B cell (primary cell): ENCODE data around the gene TNFAIP2. TPM values are rescaled to one million over a fixed set of nuclear protein-coding genes. Genes with fewer than 3 reads are reported as not detected.

Source experiments
- ATAC-seq: fragments of 200-7000 bp; cut with Tn5 transposase; one replicate; pipeline ENCODE4 v1.10.0; 2021; ENCODE audit warnings: low read depth, mild to moderate bottlenecking, moderate number of reproducible peaks, moderate library complexity
- CTCF ChIA-PET: fragments of 350-600 bp; sonication (Branson Sonifier 250); formaldehyde crosslinking; loops from one replicate; lab custom pipeline; 2021; ENCODE audit warnings: antibody characterized with exemption, inconsistent platforms; lab: Charles Lee
- POLR2A ChIA-PET: fragments of 350-600 bp; sonication (Branson Sonifier 250); formaldehyde crosslinking; loops from one replicate; lab custom pipeline; 2021; ENCODE audit warnings: antibody characterized with exemption; lab: Charles Lee
- DNase-seq: peaks from one replicate; pipeline ENCODE4 v3.0.0; 2013
- H2AFZ ChIP-seq: 2 replicates; pipeline ENCODE4 v1.6.1; 2012; ENCODE audit warnings: mild to moderate bottlenecking, low read depth, low read length; ENCODE audit not compliant: insufficient read depth, poor library complexity, severe bottlenecking
- H3K27ac ChIP-seq, 2 donors: 1 replicate in 1 of 2; 2 replicates in 1 of 2; pipeline ENCODE4 v1.5.1; 2012 to 2013; ENCODE audit warnings: low read length in 2 of 2, mild to moderate bottlenecking in 2 of 2, moderate library complexity in 1 of 2
- H3K27me3 ChIP-seq, 4 experiments: fragments of 200-600 bp in 1 of 4; sonication (generic) in 1 of 4; replicated peaks in 1 of 4; 1 replicate in 2 of 4; 2 replicates in 2 of 4; pipeline versions ENCODE4 v1.6.1 to v1.7.0; 2013 to 2016; ENCODE audit warnings: low read length in 3 of 4, mild to moderate bottlenecking in 2 of 4, mixed read lengths in 1 of 4, moderate library complexity in 1 of 4; ENCODE audit not compliant: insufficient read depth in 4 of 4, control insufficient read depth in 3 of 4; ENCODE audit errors: control extremely low read depth in 1 of 4
- H3K36me3 ChIP-seq, 2 experiments: replicated peaks in 1 of 2; 1 replicate in 1 of 2; 2 replicates in 1 of 2; pipeline versions ENCODE4 v1.6.1 to v1.7.1; 2013; ENCODE audit warnings: low read length in 1 of 2; ENCODE audit not compliant: insufficient read depth in 2 of 2, control insufficient read depth in 1 of 2; ENCODE audit errors: control extremely low read depth in 1 of 2, extremely low read depth in 1 of 2
- H3K4me1 ChIP-seq, 2 donors: fragments of 200-600 bp in 1 of 2; sonication (generic) in 1 of 2; 1 replicate in 1 of 2; 2 replicates in 1 of 2; pipeline versions ENCODE4 v1.5.1 to v1.6.1; 2013 to 2017; ENCODE audit warnings: low read length in 2 of 2; ENCODE audit not compliant: control insufficient read depth in 2 of 2, insufficient read depth in 2 of 2
- H3K4me2 ChIP-seq: replicated peaks from 2 replicates; pipeline ENCODE3; 2012; ENCODE audit warnings: mild to moderate bottlenecking, low read depth, low read length; ENCODE audit not compliant: poor library complexity, severe bottlenecking
- H3K4me3 ChIP-seq, 5 experiments: fragments of 200-600 bp in 1 of 5; sonication (generic) in 1 of 5; 1 replicate in 3 of 5; 2 replicates in 2 of 5; pipeline versions ENCODE4 v1.5.1 to v1.7.0; 2011 to 2016; ENCODE audit warnings: low read length in 4 of 5, mild to moderate bottlenecking in 4 of 5, low read depth in 2 of 5, control low read depth in 1 of 5, moderate library complexity in 1 of 5; ENCODE audit not compliant: insufficient read depth in 1 of 5; ENCODE audit errors: control extremely low read depth in 1 of 5, extremely low read depth in 1 of 5
- H3K79me2 ChIP-seq: fragments of 200-600 bp; sonication (generic); one replicate; pipeline ENCODE4 v1.6.0; 2016; ENCODE audit warnings: low read length; ENCODE audit not compliant: control insufficient read depth, insufficient read depth
- H3K9ac ChIP-seq: fragments of 200-600 bp; sonication (generic); 2 replicates; pipeline ENCODE4 v1.6.1; 2017; ENCODE audit warnings: mild to moderate bottlenecking, low read length, moderate library complexity
- H3K9me3 ChIP-seq, 3 donors: one replicate each; pipeline versions ENCODE4 v1.6.1 to v1.7.1; 2013; ENCODE audit warnings: low read length in 2 of 3; ENCODE audit not compliant: control insufficient read depth in 2 of 3, insufficient read depth in 1 of 3; ENCODE audit errors: control extremely low read depth in 1 of 3
- H4K20me1 ChIP-seq: 2 replicates; pipeline ENCODE4 v1.6.0; 2012; ENCODE audit warnings: mild to moderate bottlenecking, low read length; ENCODE audit not compliant: insufficient read depth, control insufficient read depth, poor library complexity, severe bottlenecking
- H3K27ac Mint-ChIP-seq: one replicate; pipeline ENCODE4 v1.8.0; 2021; ENCODE audit warnings: mixed read lengths
- H3K27me3 Mint-ChIP-seq: one replicate; pipeline ENCODE4 v1.8.0; 2021; ENCODE audit warnings: mixed read lengths
- H3K4me1 Mint-ChIP-seq: one replicate; pipeline ENCODE4 v1.8.0; 2021; ENCODE audit warnings: mixed read lengths
- H3K4me3 Mint-ChIP-seq: one replicate; pipeline ENCODE4 v1.8.0; 2021; ENCODE audit warnings: mixed read lengths
- H3K9me3 Mint-ChIP-seq: one replicate; pipeline ENCODE4 v1.8.0; 2022; ENCODE audit warnings: mixed read lengths; ENCODE audit not compliant: insufficient read depth
- EZH2 ChIP-seq: IDR thresholded peaks from 2 replicates; pipeline ENCODE4 v1.6.1; 2012; ENCODE audit warnings: borderline replicate concordance, low read depth, mild to moderate bottlenecking, moderate library complexity, low read length; ENCODE audit not compliant: insufficient read depth, poor library complexity, severe bottlenecking
- WGBS: methylation state at CpG from one replicate; pipeline ENCODE4 v1.1.5; 2013; ENCODE audit warnings: missing lambda C conversion rate; ENCODE audit not compliant: insufficient coverage; 5-methylcytosine and 5-hydroxymethylcytosine counted together
- intact Hi-C: fragments of 100-400 bp; cut with micrococcal nuclease; formaldehyde crosslinking; loops from one replicate; pipeline ENCODE4 v1.10.0; 2022
- polyA plus RNA-seq: library from polyadenylated mRNA; depleted of rRNA; stranded (reverse); fragments of >200 nt; gene quantifications from 2 replicates; pipeline ENCODE4 v1.2.3, GENCODE V29; 2012
- total RNA-seq, 2 donors: library from RNA; stranded (reverse); fragments of 120-200 nt in 1 of 2; gene quantifications; 1 replicate in 1 of 2; 2 replicates in 1 of 2; pipeline versions ENCODE4 v1.2.3 to v1.2.4, GENCODE V29; 2013 to 2022
- TF ChIP-seq, protein P1 (sequence below): fragments of 200-600 bp; IDR thresholded peaks from one replicate; pipeline ENCODE4 v1.8.0; 2022; ENCODE audit warnings: antibody characterized with exemption, mild to moderate bottlenecking

TNFAIP2 gene
- total and polyA plus RNA-seq, 2 donors (not counting 1 experiment from before 2014, with no cell fraction given), result 1.5 to 9.0 TPM

DNA sequence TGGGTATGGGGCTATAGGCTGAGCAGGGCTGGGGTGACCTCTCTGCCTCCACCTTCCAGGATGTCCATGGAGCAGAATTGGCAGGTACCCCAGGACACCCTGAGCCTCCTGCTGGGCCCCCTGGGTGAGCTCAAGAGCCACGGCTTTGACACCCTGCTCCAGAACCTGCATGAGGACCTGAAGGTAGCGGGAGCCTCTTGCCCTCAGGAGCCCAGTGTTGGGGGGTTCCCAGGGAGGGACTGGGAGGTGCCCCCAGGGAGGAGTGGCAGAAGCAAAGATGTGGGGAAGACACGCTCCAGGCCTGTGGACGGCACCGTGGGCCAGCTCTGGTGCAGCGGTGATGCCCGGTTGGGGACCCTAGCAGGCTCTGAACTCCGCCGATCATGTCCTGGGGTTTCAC is 8.3 kb downstream of the TNFAIP2 start:
- Histone ChIP-seq H3K36me3 (no peaks in the 10 kb centered on the region), H2AFZ (no peak overlapping the region), H3K9me3 (no peaks in the 10 kb centered on the region), H3K4me1 (no peaks in the 10 kb centered on the region), H3K27ac (no peak overlapping the region), H3K27me3 (no peaks in the 10 kb centered on the region), H3K4me2 (no peak overlapping the region), H3K4me3 (no peak overlapping the region), H3K79me2 (no peaks in the 10 kb centered on the region), H4K20me1 (no peaks in the 10 kb centered on the region), H3K9ac (no peak overlapping the region)
- Mint-ChIP-seq H3K9me3 (no peaks in the 10 kb centered on the region), H3K4me1 (no peaks in the 10 kb centered on the region), H3K27ac (no peak overlapping the region), H3K27me3 (peaks cover 3% of the 10 kb centered on the region), H3K4me3 (no peak overlapping the region)
- intact Hi-C loops, result no loop called here
- ChIA-PET POLR2A (no interaction called here), CTCF (no interaction called here)
- ATAC-seq, result no peak
- no peak for DNase-seq
- no peak for TF ChIP-seq EZH2
- TF ChIP-seq, protein P1, sequence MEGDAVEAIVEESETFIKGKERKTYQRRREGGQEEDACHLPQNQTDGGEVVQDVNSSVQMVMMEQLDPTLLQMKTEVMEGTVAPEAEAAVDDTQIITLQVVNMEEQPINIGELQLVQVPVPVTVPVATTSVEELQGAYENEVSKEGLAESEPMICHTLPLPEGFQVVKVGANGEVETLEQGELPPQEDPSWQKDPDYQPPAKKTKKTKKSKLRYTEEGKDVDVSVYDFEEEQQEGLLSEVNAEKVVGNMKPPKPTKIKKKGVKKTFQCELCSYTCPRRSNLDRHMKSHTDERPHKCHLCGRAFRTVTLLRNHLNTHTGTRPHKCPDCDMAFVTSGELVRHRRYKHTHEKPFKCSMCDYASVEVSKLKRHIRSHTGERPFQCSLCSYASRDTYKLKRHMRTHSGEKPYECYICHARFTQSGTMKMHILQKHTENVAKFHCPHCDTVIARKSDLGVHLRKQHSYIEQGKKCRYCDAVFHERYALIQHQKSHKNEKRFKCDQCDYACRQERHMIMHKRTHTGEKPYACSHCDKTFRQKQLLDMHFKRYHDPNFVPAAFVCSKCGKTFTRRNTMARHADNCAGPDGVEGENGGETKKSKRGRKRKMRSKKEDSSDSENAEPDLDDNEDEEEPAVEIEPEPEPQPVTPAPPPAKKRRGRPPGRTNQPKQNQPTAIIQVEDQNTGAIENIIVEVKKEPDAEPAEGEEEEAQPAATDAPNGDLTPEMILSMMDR, result no peak
- WGBS, result 97% methylated on average over 9 of the region's 9 CpGs

GRCh38 chr14:103132381-103133209 is 9.3 kb downstream of the TNFAIP2 start:
- Histone ChIP-seq H3K4me1 (no peaks in the 10 kb centered on the region), H3K27me3 (no peaks in the 10 kb centered on the region), H3K4me2 (no peak overlapping the region), H3K4me3 (no peak overlapping the region), H3K36me3 (no peaks in the 10 kb centered on the region), H4K20me1 (no peaks in the 10 kb centered on the region), H3K79me2 (no peaks in the 10 kb centered on the region), H3K9me3 (no peaks in the 10 kb centered on the region), H2AFZ (no peak overlapping the region), H3K9ac (no peak overlapping the region), H3K27ac (no peak overlapping the region)
- Mint-ChIP-seq H3K4me3 (no peak overlapping the region), H3K27me3 (peaks cover 4% of the 10 kb centered on the region), H3K4me1 (no peaks in the 10 kb centered on the region), H3K9me3 (no peaks in the 10 kb centered on the region), H3K27ac (no peak overlapping the region)
- CTCF ChIA-PET, result no interaction called here
- 88% methylated on average over 38 of the region's 39 CpGs for WGBS
- DNase-seq (no peak), ATAC-seq (no peak)
- intact Hi-C loops, result no loop called here
- TF ChIP-seq EZH2, result no peak
- TF ChIP-seq, protein P1, result no peak
- POLR2A ChIA-PET, result no interaction called here
